Esophagus muscularis mucosa (tissue), 4 donors: ENCODE measurements around the gene TALDO1.

Experiments used
- CTCF ChIP-seq, 3 experiments: fragments of 200-600 bp in 2 of 3; fragments of 450-650 bp in 1 of 3; sonication (generic) in 2 of 3; IDR thresholded peaks; one replicate each; pipeline ENCODE4 v1.5.1; 2017 to 2019; ENCODE audit warnings: antibody characterized with exemption in 3 of 3, mild to moderate bottlenecking in 2 of 3, moderate library complexity in 1 of 3
- EP300 ChIP-seq: sonication (generic); formaldehyde crosslinking; IDR thresholded peaks from one replicate; pipeline ENCODE4 v1.6.1; 2017; ENCODE audit warnings: antibody characterized with exemption
- POLR2AphosphoS5 ChIP-seq, 2 donors: sonication (generic); formaldehyde crosslinking; IDR thresholded peaks; one replicate each; pipeline ENCODE4 v1.6.1; 2017; ENCODE audit warnings: antibody characterized with exemption in 2 of 2

- TF ChIP-seq CTCF (IDR thresholded peaks at IDR 0.05): no peak
- no peak for TF ChIP-seq POLR2AphosphoS5 (IDR thresholded peaks at IDR 0.05)
- no peak for TF ChIP-seq EP300
These were observed 40.1 kb upstream of the TALDO1 start for GRCh38 chr11:706957-707816.
